Pancreas (tissue), 10 donors: ENCODE data around the gene UBE3D. TPM values are rescaled to one million over a fixed set of nuclear protein-coding genes. Genes with fewer than 3 reads are reported as not detected.
"Not testable (repeated sequence)": the region's sequence is repeated elsewhere in the genome, so short reads cannot be mapped to it uniquely, and the experiment has no call there.

ENCODE experiments used
- ATAC-seq, 4 donors: fragments of 200-7000 bp; cut with Tn5 transposase; one replicate each; pipeline versions ENCODE4 v1.8.0 to v1.9.1; 2020; ENCODE audit warnings: mild to moderate bottlenecking in 4 of 4, moderate library complexity in 4 of 4
- DNase-seq, 6 donors: peaks; one replicate each; pipeline ENCODE4 v3.0.0-alpha.2; 2020
- FAIRE-seq: peaks from 2 replicates; lab custom pipeline; 2012; peaks lifted over from hg19 to GRCh38; lab: Jason Lieb, UNC
- H3K27ac ChIP-seq, 4 donors: fragments of 200-600 bp; sonication (generic); 1 replicate in 3 of 4; 2 replicates in 1 of 4; pipeline versions ENCODE4 v1.5.0 to v1.8.0; 2020
- H3K27me3 ChIP-seq, 4 donors: fragments of 200-600 bp; one replicate each; pipeline ENCODE4 v1.8.0; 2021
- H3K36me3 ChIP-seq, 3 donors: fragments of 200-600 bp; sonication (generic) in 1 of 3; one replicate each; pipeline versions ENCODE4 v1.5.0 to v1.8.0; 2020 to 2021
- H3K4me1 ChIP-seq, 3 donors: fragments of 200-600 bp; one replicate each; pipeline ENCODE4 v1.8.0; 2021
- H3K4me3 ChIP-seq, 4 donors: fragments of 200-600 bp; sonication (generic) in 2 of 4; one replicate each; pipeline versions ENCODE4 v1.5.0 to v1.8.0; 2020 to 2021
- H3K9me3 ChIP-seq, 4 donors: fragments of 200-600 bp; one replicate each; pipeline ENCODE4 v1.8.0; 2021
- WGBS, 2 donors: extraction: QIAGEN DNeasy Blood & Tissue Kit; methylation state at CpG; one replicate each; pipeline ENCODE4 v1.1.7; 2013; 5-methylcytosine and 5-hydroxymethylcytosine counted together
- intact Hi-C, 3 donors: fragments of 100-400 bp; cut with DNase I; formaldehyde crosslinking; loops; one replicate each; pipeline versions ENCODE4 v1.11.1 to v1.14.2; 2022
- polyA plus RNA-seq, 2 donors: library from polyadenylated mRNA; stranded (reverse); fragments of 200-250 nt; gene quantifications; one replicate each; pipeline ENCODE4 v1.2.3, GENCODE V29; 2013
- total RNA-seq, 6 donors: library from RNA; stranded (reverse); fragmentation: NEBNext Ultra II Directional in 4 of 6; extraction: Animal tissue kit (Norgen Biotek cat#: 25700) in 4 of 6; gene quantifications; one replicate each; pipeline versions ENCODE4 v1.2.1 to v1.2.4, GENCODE V29; 2021 to 2023
- TF ChIP-seq, protein P1 (sequence below), 4 donors: fragments of 200-600 bp; sonication (generic) in 3 of 4; IDR thresholded peaks; one replicate each; pipeline versions ENCODE4 v1.5.0 to v1.8.0; 2021; ENCODE audit warnings: antibody characterized with exemption in 4 of 4
- donor health status: healthy with polysubstance abuse.
- donor health status: DM: no; HTN: no; CAD: no; lungs with moderate emphysema.
- donor health status: DM: no; HTN: no; CAD: no.
- donor health status: control.
- donor health status: control.
- donor health status: Bipolar disorder and iron deficiency.
- donor health status: DM: yes; HTN: yes; CAD: no.
- donor health status: DM: no; HTN: no; CAD: no.
- donor health status: DM: no; HTN: no; CAD: no.
- donor health status: DM: yes; HTN: yes; CAD: no.

The UBE3D gene
- total and polyA plus RNA-seq, 8 donors, result 3.2 to 6.9 (median 4.1) TPM

DNA sequence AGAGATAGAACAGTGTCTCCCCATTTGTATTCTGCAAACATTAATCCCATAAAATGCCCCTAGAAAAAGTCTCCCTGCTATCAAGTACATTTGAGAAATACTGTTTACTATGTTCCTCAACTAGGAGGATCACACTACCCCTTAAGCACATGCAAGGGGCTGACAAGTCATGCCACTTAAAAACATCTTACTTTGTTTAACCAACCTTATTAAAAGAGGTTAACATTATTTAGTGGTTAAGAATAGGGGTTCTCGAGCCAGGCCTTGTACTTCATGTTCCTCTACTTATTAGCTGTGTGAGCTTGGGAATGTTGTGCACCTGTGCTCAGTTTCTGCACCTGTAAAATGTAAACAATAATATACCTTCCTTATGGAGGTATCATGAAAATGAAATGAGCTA, 113.7 kb downstream of the UBE3D start:
- Histone ChIP-seq H3K4me1 (no peaks in the 10 kb centered on the region), H3K27me3 (no peaks in the 10 kb centered on the region), H3K9me3 (no peaks in the 10 kb centered on the region), H3K27ac (no peak overlapping the region), H3K36me3 (no peaks in the 10 kb centered on the region), H3K4me3 (no peak overlapping the region)
- WGBS, 2 donors, result 62 to 74% methylated on average over 1 of the region's 1 CpG
- FAIRE-seq, result no peak
- DNase-seq, result no peak
- TF ChIP-seq, protein P1, sequence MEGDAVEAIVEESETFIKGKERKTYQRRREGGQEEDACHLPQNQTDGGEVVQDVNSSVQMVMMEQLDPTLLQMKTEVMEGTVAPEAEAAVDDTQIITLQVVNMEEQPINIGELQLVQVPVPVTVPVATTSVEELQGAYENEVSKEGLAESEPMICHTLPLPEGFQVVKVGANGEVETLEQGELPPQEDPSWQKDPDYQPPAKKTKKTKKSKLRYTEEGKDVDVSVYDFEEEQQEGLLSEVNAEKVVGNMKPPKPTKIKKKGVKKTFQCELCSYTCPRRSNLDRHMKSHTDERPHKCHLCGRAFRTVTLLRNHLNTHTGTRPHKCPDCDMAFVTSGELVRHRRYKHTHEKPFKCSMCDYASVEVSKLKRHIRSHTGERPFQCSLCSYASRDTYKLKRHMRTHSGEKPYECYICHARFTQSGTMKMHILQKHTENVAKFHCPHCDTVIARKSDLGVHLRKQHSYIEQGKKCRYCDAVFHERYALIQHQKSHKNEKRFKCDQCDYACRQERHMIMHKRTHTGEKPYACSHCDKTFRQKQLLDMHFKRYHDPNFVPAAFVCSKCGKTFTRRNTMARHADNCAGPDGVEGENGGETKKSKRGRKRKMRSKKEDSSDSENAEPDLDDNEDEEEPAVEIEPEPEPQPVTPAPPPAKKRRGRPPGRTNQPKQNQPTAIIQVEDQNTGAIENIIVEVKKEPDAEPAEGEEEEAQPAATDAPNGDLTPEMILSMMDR (IDR thresholded peaks at IDR 0.05), result no peak
- no peak for ATAC-seq
- intact Hi-C loops, result no loop called here

DNA sequence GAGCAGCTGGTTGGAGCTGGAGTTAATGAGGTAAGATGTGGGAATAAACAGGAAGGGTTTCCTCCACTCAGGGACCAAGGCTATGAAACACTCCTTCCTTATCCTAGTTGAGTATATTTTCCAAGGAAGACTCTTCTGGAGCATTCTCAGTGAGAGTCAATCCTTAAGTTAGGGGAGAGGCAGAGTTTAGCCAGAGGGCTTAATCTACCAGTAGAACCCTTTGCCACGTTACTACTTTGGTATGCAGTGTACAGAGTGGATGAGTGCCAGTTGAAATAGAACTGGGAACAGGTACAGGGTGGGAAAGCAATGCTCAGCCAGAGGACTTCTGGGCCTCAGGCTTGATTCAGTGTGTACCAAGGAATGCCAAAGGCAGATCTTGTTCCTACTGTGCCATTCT, 114.3 kb downstream of the UBE3D start:
- Histone ChIP-seq H3K27me3 (no peaks in the 10 kb centered on the region), H3K4me1 (no peaks in the 10 kb centered on the region), H3K4me3 (no peak overlapping the region), H3K9me3 (no peaks in the 10 kb centered on the region), H3K36me3 (no peaks in the 10 kb centered on the region), H3K27ac (no peak overlapping the region)
- TF ChIP-seq, protein P1 (IDR thresholded peaks at IDR 0.05), result no peak
- intact Hi-C loops, result no loop called here
- no peak for FAIRE-seq
- WGBS, 2 donors, result 73 to 75% methylated on average over 1 of the region's 1 CpG
- ATAC-seq, result no peak
- DNase-seq, result no peak

DNA sequence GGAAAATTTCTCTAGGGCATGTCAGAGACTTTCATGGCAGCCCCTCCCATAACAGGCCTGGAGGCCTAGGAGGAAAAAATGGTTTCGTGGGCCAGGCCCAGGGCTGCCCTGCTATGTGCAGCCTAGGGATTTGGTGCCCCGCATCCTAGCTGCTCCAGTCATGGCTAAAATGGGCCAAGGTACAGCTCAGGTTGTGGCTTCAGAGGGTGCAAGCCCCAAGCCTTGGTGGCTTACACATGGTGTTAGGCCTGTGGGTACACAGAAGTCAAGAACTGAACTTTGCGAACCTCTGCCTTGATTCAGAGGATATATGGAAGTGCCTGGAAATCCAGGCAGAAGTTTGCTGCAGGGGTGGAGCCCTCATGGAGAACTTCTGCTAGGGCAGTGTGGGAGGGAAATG, 134.7 kb downstream of the UBE3D start:
- H3K27me3 ChIP-seq, H3K9me3 ChIP-seq, intact Hi-C loops, H3K27ac ChIP-seq, FAIRE-seq, H3K36me3 ChIP-seq, H3K4me1 ChIP-seq, ATAC-seq, H3K4me3 ChIP-seq, DNase-seq: not testable (repeated sequence)
- WGBS, 2 donors, result 98 to 100% methylated on average over 3 of the region's 3 CpGs

DNA sequence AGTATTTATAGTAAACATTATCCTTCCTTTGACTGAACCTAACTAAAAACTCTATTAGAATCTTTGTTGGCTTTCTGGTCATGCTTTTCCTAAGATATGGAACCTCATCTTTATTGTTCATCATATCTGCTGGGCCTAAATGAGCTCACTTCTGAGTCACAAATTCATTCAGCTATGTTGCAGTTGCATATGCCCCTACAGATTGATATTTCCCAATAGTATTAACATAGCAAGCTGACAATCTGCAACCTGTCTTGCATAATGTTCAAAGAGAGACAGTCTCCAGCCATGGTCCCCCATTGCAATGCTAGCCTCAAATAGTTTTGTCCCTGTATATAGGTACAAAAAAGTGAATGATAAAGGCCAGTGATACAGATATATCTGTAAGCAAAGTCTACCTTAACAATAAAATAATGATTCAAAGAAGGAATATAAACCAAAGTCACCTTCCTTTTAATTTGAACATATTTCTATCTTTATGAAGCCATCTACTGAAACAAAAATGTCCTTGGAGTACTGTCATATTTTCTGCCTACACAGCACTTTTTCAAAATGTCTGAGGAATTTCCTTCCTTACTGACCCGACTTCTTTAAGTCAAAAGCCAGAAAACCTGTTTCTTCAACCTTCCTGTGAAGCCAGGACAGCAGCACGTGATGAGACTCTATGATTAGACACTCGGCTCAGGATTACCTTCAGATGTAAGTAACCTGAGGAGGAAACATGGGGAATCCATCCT, 140.7 kb downstream of the UBE3D start:
- WGBS, 2 donors, result 72 to 76% methylated on average over 3 of the region's 3 CpGs

DNA sequence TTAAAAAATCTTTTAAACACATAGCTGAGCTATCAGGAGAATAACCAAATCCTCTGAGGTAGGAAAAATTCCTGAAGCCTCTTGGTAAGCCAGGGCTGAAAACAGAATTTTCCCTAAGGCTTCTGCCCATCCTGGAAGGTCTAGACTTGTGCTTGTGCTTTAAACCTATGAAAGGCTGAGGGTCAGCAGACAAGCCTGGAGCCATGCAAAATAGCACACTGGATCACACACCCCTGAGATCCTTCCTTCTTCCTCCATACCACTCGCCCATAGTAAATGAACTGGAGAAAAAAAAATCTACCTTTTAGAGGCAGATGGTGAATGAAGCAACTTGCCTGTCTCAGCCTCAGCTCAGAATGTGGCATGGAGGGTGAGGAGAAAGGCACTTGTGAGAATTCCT, 144.4 kb downstream of the UBE3D start:
- ATAC-seq (no peak), FAIRE-seq (no peak), DNase-seq (no peak)
- Histone ChIP-seq H3K36me3 (no peaks in the 10 kb centered on the region), H3K27ac (no peak overlapping the region), H3K4me3 (no peak overlapping the region), H3K4me1 (no peaks in the 10 kb centered on the region), H3K27me3 (no peaks in the 10 kb centered on the region), H3K9me3 (no peaks in the 10 kb centered on the region)
- TF ChIP-seq, protein P1 (IDR thresholded peaks at IDR 0.05), result no peak
- intact Hi-C loops, result no loop called here
- WGBS, 2 donors, result 79 to 84% methylated on average over 1 of the region's 1 CpG

More for the DNA sequence above, 140.7 kb downstream of the UBE3D start:
- FAIRE-seq (no peak), DNase-seq (no peak), ATAC-seq (no peak)
- Histone ChIP-seq H3K27me3 (no peaks in the 10 kb centered on the region), H3K4me1 (no peaks in the 10 kb centered on the region), H3K4me3 (no peak overlapping the region), H3K27ac (no peak overlapping the region), H3K36me3 (no peaks in the 10 kb centered on the region), H3K9me3 (no peaks in the 10 kb centered on the region)
- intact Hi-C loops, result no loop called here
- TF ChIP-seq, protein P1 (IDR thresholded peaks at IDR 0.05), result no peak
